ENCODE measurements around the gene MALT1. TPM values are rescaled to one million over a fixed set of nuclear protein-coding genes. Genes with fewer than 3 reads are reported as not detected.

Gene MALT1
- total and polyA plus RNA-seq, 11 donors: 5.4 to 18.3 (median 10.4) TPM

- TF ChIP-seq CTCF (IDR thresholded peaks at IDR 0.05) (no peak), POLR2A (IDR thresholded peaks at IDR 0.05) (no peak)
- WGBS, 4 donors: 20 to 26% (median 24%) methylated on average over 26 to 27 of the region's 27 CpGs
- H3K27me3 ChIP-seq: no peaks in the 10 kb centered on the region
- peak in 1 of 4 donors; percentile 5 for ATAC-seq
- peaks cover 0 to 43% (median 14%) of the 10 kb centered on the region in 12 donors for H3K4me1 ChIP-seq
- intact Hi-C loops (cut with DNase I): loop anchor here in 6 of 10 donors (5.0 to 10.0 kb wide), 7 partner anchors 38 to 143 kb away; no protein-coding TSS in a partner anchor
- no peaks in the 10 kb centered on the region for H3K36me3 ChIP-seq
- peak in 1 of 5 donors; percentile 13 for DNase-seq
- peak overlapping the region; percentile 28 to 98 (median 94) for H3K27ac ChIP-seq
- no peaks in the 10 kb centered on the region for H3K9me3 ChIP-seq
- H3K4me3 ChIP-seq: peak overlapping the region; percentile 60 to 97 (median 78)
These were observed 708 bp upstream of the MALT1 start for GRCh38 chr18:58670404-58671110.

GRCh38 chr18:58671632-58672564 lies 633 bp downstream of the MALT1 start:
- TF ChIP-seq CTCF (IDR thresholded peaks at IDR 0.05) (peak in 6 of 12 donors; percentile 7 to 32 (median 16)), POLR2A (IDR thresholded peaks at IDR 0.05) (no peak)
- 2 to 5% (median 3%) methylated on average over 13 to 64 of the region's 64 CpGs for WGBS, 4 donors
- Histone ChIP-seq H3K9me3 (no peaks in the 10 kb centered on the region), H3K27me3 (no peaks in the 10 kb centered on the region), H3K4me1 (peaks cover 0 to 43% (median 14%) of the 10 kb centered on the region in 12 donors), H3K27ac (peak overlapping the region; percentile 84 to 98 (median 94)), H3K36me3 (no peaks in the 10 kb centered on the region), H3K4me3 (peak overlapping the region; percentile 60 to 97 (median 78))
- DNase-seq (peak in 3 of 5 donors; percentile 45 to 58 (median 48)), ATAC-seq (peak in 2 of 4 donors; percentile 55 to 67)
- intact Hi-C loops (cut with DNase I): loop anchor here in 6 of 10 donors (5.0 to 10.0 kb wide), 7 partner anchors 40 to 145 kb away; no protein-coding TSS in a partner anchor

- no peak overlapping the region for H3K4me3 ChIP-seq
- H3K27ac ChIP-seq: no peak overlapping the region
- intact Hi-C loops (cut with DNase I): loop anchor here in 6 of 10 donors (5.0 to 10.0 kb wide), 7 partner anchors 42 to 147 kb away; no protein-coding TSS in a partner anchor
- no peaks in the 10 kb centered on the region for H3K36me3 ChIP-seq
- H3K27me3 ChIP-seq: no peaks in the 10 kb centered on the region
- DNase-seq (no peak), ATAC-seq (no peak)
- H3K4me1 ChIP-seq: peaks cover 0 to 42% (median 14%) of the 10 kb centered on the region in 12 donors
- no peaks in the 10 kb centered on the region for H3K9me3 ChIP-seq
- TF ChIP-seq CTCF (IDR thresholded peaks at IDR 0.05): no peak
- 83 to 86% (median 85%) methylated on average over 5 of the region's 5 CpGs for WGBS, 4 donors
These were observed 2.9 kb downstream of the MALT1 start for GRCh38 chr18:58674159-58674558.
